K562 treated with DMSO at 1 percent for 24 hours (cell line): Measurements from ENCODE around the gene MASTL. TPM values are rescaled to one million over a fixed set of nuclear protein-coding genes. Genes with fewer than 3 reads are reported as not detected.

Experiments
- total RNA-seq: library from RNA; unstranded; fragments of 300-600 nt; gene quantifications from 2 replicates; pipeline ENCODE4 v1.2.3, GENCODE V29; 2022; ENCODE audit warnings: low read depth; ENCODE audit not compliant: insufficient read depth

MASTL gene
- 10.4 and 14.4 TPM in 2 replicates for total RNA-seq

DNA sequence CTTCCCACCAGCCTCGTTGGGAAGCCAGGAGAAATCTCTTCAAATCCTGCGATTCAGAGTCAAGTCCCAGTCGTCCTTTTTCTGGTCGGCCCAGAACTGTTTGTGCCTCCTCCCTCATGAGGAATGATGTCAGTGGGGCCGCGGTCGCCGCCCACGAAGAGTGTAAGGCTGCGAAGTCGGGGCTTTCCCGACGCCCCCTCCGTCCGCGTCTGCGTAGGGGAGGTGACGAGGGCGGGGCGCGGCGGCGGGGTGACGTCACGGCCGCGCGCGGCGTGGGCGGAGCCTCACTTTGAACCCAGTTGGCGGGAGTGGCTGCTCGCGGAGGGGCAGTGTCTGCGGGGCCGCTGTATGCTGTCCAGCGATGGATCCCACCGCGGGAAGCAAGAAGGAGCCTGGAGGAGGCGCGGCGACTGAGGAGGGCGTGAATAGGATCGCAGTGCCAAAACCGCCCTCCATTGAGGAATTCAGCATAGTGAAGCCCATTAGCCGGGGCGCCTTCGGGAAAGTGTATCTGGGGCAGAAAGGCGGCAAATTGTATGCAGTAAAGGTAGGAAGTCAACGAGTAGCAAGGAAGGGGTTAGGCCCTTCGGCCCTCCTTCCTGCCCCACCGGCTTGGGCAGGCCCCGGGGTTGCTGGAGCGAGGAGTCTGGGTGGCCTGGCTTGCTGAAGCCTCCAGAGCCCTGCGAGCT lies at the start of gene MASTL:
MASTL (plus strand) TSS at position 287 of the 689 bp plus-strand sequence; CDS start at position 362, 75 bp downstream.

Other genes with a start within 250 kb of the MASTL start
- gene ANKRD26, start 54.9 kb upstream of the MASTL start, total RNA-seq = 4.4 and 4.6 TPM in 2 replicates
- 45.1 and 54.3 TPM in 2 replicates for gene YME1L1, start 968 bp upstream of the MASTL start, total RNA-seq
- 5.5 and 7.6 TPM in 2 replicates for gene ACBD5, start 85.4 kb downstream of the MASTL start, total RNA-seq